ENCODE measurements around the gene CAMTA1. TPM values are rescaled to one million over a fixed set of nuclear protein-coding genes. Genes with fewer than 3 reads are reported as not detected.

CAMTA1 gene
- total RNA-seq, 1 experiment from 2014 or later = 60.0 TPM

- DNase-seq = no peak
- Histone ChIP-seq H3K9me3 (no peaks in the 10 kb centered on the region), H3K27me3 (replicated peaks; ENCODE audit: control insufficient read depth, insufficient read depth, low read length) (no peaks in the 10 kb centered on the region), H3K4me3 (ENCODE audit: low read depth, low read length) (no peak overlapping the region), H3K36me3 (ENCODE audit: control insufficient read depth, insufficient read depth, low read length) (no peaks in the 10 kb centered on the region), H3K4me1 (no peaks in the 10 kb centered on the region)
- POLR2A ChIA-PET = no interaction called here
- no peak for TF ChIP-seq CTCF (IDR thresholded peaks at IDR 0.05; ENCODE audit: insufficient read depth in 1 of 2, low read depth in 1 of 2, low read length in 1 of 2, severe bottlenecking in 1 of 2, unreplicated experiment in 1 of 2)
- Mint-ChIP-seq H3K36me3 (ENCODE audit: insufficient read depth, unreplicated experiment) (no peaks in the 10 kb centered on the region), H3K4me3 (ENCODE audit: unreplicated experiment) (no peak overlapping the region), H3K4me1 (ENCODE audit: low read depth, unreplicated experiment) (no peaks in the 10 kb centered on the region), H3K27me3 (ENCODE audit: insufficient read depth, unreplicated experiment) (peaks cover 28% of the 10 kb centered on the region), H3K27ac (ENCODE audit: unreplicated experiment) (no peak overlapping the region), H3K9me3 (ENCODE audit: unreplicated experiment) (no peaks in the 10 kb centered on the region)
- intact Hi-C loops (cut with micrococcal nuclease; ENCODE audit: unreplicated experiment) = no loop called here
- BruUV-seq (replicated peaks) = no TSS peak
- CTCF ChIA-PET = no interaction called here
Observed at GRCh38 chr1:7171168-7171567, 385.9 kb downstream of the CAMTA1 start.

DNA sequence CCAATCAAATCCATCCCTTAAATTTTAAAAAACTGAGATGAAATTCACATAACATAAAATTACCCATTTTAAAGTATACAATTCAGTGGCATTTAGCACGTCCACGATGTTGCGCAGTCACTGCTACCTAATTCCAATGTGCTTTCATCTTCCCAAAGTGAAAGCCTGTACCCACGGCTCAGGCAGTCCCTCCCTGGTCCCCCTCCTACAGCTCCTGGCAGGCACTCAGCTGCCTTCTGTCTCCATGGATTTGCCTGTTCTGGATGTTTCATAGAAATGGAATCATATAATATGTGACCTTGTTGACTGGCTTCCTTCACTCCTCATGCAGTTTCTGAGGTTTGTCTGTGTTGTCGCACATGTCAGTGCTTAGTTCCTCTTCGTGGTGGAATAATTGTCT lies 386.3 kb downstream of the CAMTA1 start:
- Histone ChIP-seq H3K36me3 (ENCODE audit: control insufficient read depth, insufficient read depth, low read length) (no peaks in the 10 kb centered on the region), H3K27me3 (replicated peaks; ENCODE audit: control insufficient read depth, insufficient read depth, low read length) (no peaks in the 10 kb centered on the region), H3K4me1 (no peaks in the 10 kb centered on the region), H3K9me3 (no peaks in the 10 kb centered on the region), H3K4me3 (ENCODE audit: low read depth, low read length) (no peak overlapping the region)
- no TSS peak for BruUV-seq (replicated peaks)
- POLR2A ChIA-PET = no interaction called here
- H3K36me3 Mint-ChIP-seq (ENCODE audit: insufficient read depth, unreplicated experiment) = no peaks in the 10 kb centered on the region
- H3K9me3 Mint-ChIP-seq (ENCODE audit: unreplicated experiment) = no peaks in the 10 kb centered on the region
- no peak for DNase-seq
- H3K4me1 Mint-ChIP-seq (ENCODE audit: low read depth, unreplicated experiment) = no peaks in the 10 kb centered on the region
- H3K27me3 Mint-ChIP-seq (ENCODE audit: insufficient read depth, unreplicated experiment) = peaks cover 25% of the 10 kb centered on the region
- CTCF ChIA-PET = no interaction called here
- no peak for TF ChIP-seq CTCF (IDR thresholded peaks at IDR 0.05; ENCODE audit: insufficient read depth in 1 of 2, low read depth in 1 of 2, low read length in 1 of 2, severe bottlenecking in 1 of 2, unreplicated experiment in 1 of 2)
- intact Hi-C loops (cut with micrococcal nuclease; ENCODE audit: unreplicated experiment) = no loop called here
- no peak overlapping the region for H3K4me3 Mint-ChIP-seq (ENCODE audit: unreplicated experiment)
- no peak overlapping the region for H3K27ac Mint-ChIP-seq (ENCODE audit: unreplicated experiment)

DNA sequence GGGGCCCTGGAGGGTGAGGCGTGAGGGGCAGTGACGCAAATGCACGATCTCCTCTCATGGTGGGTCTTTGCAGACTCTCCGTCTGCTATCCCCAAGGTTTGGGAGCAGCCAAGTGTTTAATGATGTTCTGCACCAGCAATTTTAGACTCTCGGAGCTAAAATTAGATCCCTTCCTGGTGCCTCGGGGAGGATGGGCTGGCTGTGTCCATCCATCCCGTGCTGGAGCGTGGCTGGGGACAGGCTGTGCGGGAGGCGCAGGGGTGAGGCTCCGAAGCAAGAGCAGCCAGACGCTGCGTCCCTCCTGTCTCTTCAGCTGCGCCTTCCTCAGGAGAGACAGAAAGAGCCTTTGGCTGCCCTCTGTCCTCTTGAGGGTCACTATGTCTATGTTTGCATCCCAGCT lies 387.6 kb downstream of the CAMTA1 start:
- Histone ChIP-seq H3K27me3 (replicated peaks; ENCODE audit: control insufficient read depth, insufficient read depth, low read length) (no peaks in the 10 kb centered on the region), H3K4me1 (no peaks in the 10 kb centered on the region), H3K9me3 (no peaks in the 10 kb centered on the region), H3K4me3 (ENCODE audit: low read depth, low read length) (no peak overlapping the region), H3K36me3 (ENCODE audit: control insufficient read depth, insufficient read depth, low read length) (no peaks in the 10 kb centered on the region)
- no peak overlapping the region for H3K27ac Mint-ChIP-seq (ENCODE audit: unreplicated experiment)
- no peak for DNase-seq
- H3K4me1 Mint-ChIP-seq (ENCODE audit: low read depth, unreplicated experiment) = no peaks in the 10 kb centered on the region
- peaks cover 21% of the 10 kb centered on the region for H3K27me3 Mint-ChIP-seq (ENCODE audit: insufficient read depth, unreplicated experiment)
- ChIA-PET CTCF (interaction anchor here (0.5 kb wide), 1 partner anchor 61 kb away, joined by 4 read pairs; no protein-coding TSS in a partner anchor), POLR2A (no interaction called here)
- intact Hi-C loops (cut with micrococcal nuclease; ENCODE audit: unreplicated experiment) = no loop called here
- TF ChIP-seq CTCF (IDR thresholded peaks at IDR 0.05; ENCODE audit: insufficient read depth in 1 of 2, low read depth in 1 of 2, low read length in 1 of 2, severe bottlenecking in 1 of 2, unreplicated experiment in 1 of 2) = no peak
- H3K36me3 Mint-ChIP-seq (ENCODE audit: insufficient read depth, unreplicated experiment) = no peaks in the 10 kb centered on the region
- H3K4me3 Mint-ChIP-seq (ENCODE audit: unreplicated experiment) = no peak overlapping the region
- peaks cover 11% of the 10 kb centered on the region for H3K9me3 Mint-ChIP-seq (ENCODE audit: unreplicated experiment)
- no TSS peak for BruUV-seq (replicated peaks)
